WTC11 (cell line): Measurements from ENCODE around the gene GABBR1. TPM values are rescaled to one million over a fixed set of nuclear protein-coding genes. Genes with fewer than 3 reads are reported as not detected.

Experiments used
- ATAC-seq: fragments of 200-7000 bp; cut with Tn5 transposase; 2 replicates; pipeline ENCODE4 v1.10.0; 2021; ENCODE audit warnings: mild to moderate bottlenecking, moderate library complexity
- CTCF ChIA-PET: fragments of 300-600 bp; sonication (Branson Sonifier 250); formaldehyde crosslinking; loops from one replicate; lab custom pipeline; 2021; ENCODE audit warnings: antibody characterized with exemption; lab: Charles Lee
- POLR2A ChIA-PET: fragments of 350-600 bp; sonication (Branson Sonifier 250); formaldehyde crosslinking; loops from one replicate; lab custom pipeline; 2021; ENCODE audit warnings: antibody characterized with exemption; lab: Charles Lee
- DNase-seq: peaks from one replicate; pipeline ENCODE4 v3.0.0; 2021; ENCODE audit warnings: low spot score
- H3K27ac Mint-ChIP-seq: 2 replicates; pipeline ENCODE4 v1.8.0; 2021; ENCODE audit warnings: mixed read lengths
- H3K27me3 Mint-ChIP-seq: 2 replicates; pipeline ENCODE4 v1.8.0; 2021; ENCODE audit warnings: low read depth, mild to moderate bottlenecking, moderate library complexity, mixed read lengths
- H3K36me3 Mint-ChIP-seq: 2 replicates; pipeline ENCODE4 v1.8.0; 2021; ENCODE audit warnings: mixed read lengths
- H3K4me1 Mint-ChIP-seq: 2 replicates; pipeline ENCODE4 v1.8.0; 2022; ENCODE audit warnings: mixed read lengths
- H3K4me3 Mint-ChIP-seq: 2 replicates; pipeline ENCODE4 v1.8.0; 2021; ENCODE audit warnings: mild to moderate bottlenecking, moderate library complexity, mixed read lengths
- H3K9me3 Mint-ChIP-seq: 2 replicates; pipeline ENCODE4 v1.8.0; 2021; ENCODE audit warnings: mixed read lengths
- AFF4 ChIP-seq: sonication (generic); formaldehyde crosslinking; IDR thresholded peaks from 2 replicates; pipeline ENCODE4 v1.8.1; 2023; ENCODE audit warnings: mild to moderate bottlenecking, missing genetic modification reagents, borderline replicate concordance
- ATF6 ChIP-seq: sonication (generic); formaldehyde crosslinking; IDR thresholded peaks from 2 replicates; pipeline ENCODE4 v1.8.1; 2023; ENCODE audit warnings: mild to moderate bottlenecking, missing genetic modification reagents
- CDX4 ChIP-seq: fragments of 250-450 bp; sonication (Bioruptor Pico); IDR thresholded peaks from 2 replicates; pipeline ENCODE4 v1.9.0; 2021; ENCODE audit warnings: moderate library complexity, mild to moderate bottlenecking, inconsistent platforms, borderline replicate concordance
- CREB1 ChIP-seq: sonication (generic); formaldehyde crosslinking; IDR thresholded peaks from 2 replicates; pipeline ENCODE4 v1.8.0; 2023; ENCODE audit warnings: mild to moderate bottlenecking, missing genetic modification reagents
- E2F5 ChIP-seq: sonication (generic); formaldehyde crosslinking; IDR thresholded peaks from 2 replicates; pipeline ENCODE4 v1.8.1; 2022; ENCODE audit warnings: mild to moderate bottlenecking, moderate library complexity, missing genetic modification reagents
- EMX1 ChIP-seq: fragments of 250-450 bp; sonication (Bioruptor Pico); IDR thresholded peaks from 2 replicates; pipeline ENCODE4 v1.8.0; 2021; ENCODE audit warnings: mild to moderate bottlenecking
- FOXJ3 ChIP-seq: sonication (generic); formaldehyde crosslinking; IDR thresholded peaks from 2 replicates; pipeline ENCODE4 v1.9.0; 2021; ENCODE audit warnings: missing genetic modification reagents, mild to moderate bottlenecking, borderline replicate concordance
- KAT7 ChIP-seq: sonication (generic); formaldehyde crosslinking; IDR thresholded peaks from 2 replicates; pipeline ENCODE4 v1.8.1; 2023; ENCODE audit warnings: missing genetic modification reagents, mild to moderate bottlenecking, borderline replicate concordance
- MYBL2 ChIP-seq: sonication (generic); formaldehyde crosslinking; IDR thresholded peaks from 2 replicates; pipeline ENCODE4 v1.8.1; 2023; ENCODE audit warnings: mild to moderate bottlenecking, moderate library complexity, missing genetic modification reagents
- NFATC4 ChIP-seq: fragments of 250-450 bp; sonication (Bioruptor Pico); IDR thresholded peaks from 2 replicates; pipeline ENCODE4 v1.9.0; 2021; ENCODE audit warnings: mild to moderate bottlenecking
- NR2C2 ChIP-seq: sonication (generic); formaldehyde crosslinking; IDR thresholded peaks from 2 replicates; pipeline ENCODE4 v1.8.0; 2022; ENCODE audit warnings: mild to moderate bottlenecking, missing genetic modification reagents
- SMAD4 ChIP-seq: sonication (generic); formaldehyde crosslinking; IDR thresholded peaks from 2 replicates; pipeline ENCODE4 v1.8.0; 2022; ENCODE audit warnings: mild to moderate bottlenecking, missing genetic modification reagents
- SOX15 ChIP-seq: fragments of 250-450 bp; sonication (Bioruptor Pico); IDR thresholded peaks from 2 replicates; pipeline ENCODE4 v1.9.0; 2021; ENCODE audit warnings: mild to moderate bottlenecking
- ZNF138 ChIP-seq: sonication (generic); formaldehyde crosslinking; conservative IDR thresholded peaks from 2 replicates; pipeline ENCODE4 v1.8.1; 2022; ENCODE audit warnings: mild to moderate bottlenecking, moderate library complexity, missing genetic modification reagents
- total RNA-seq: library from RNA; stranded (reverse); gene quantifications from 3 replicates; pipeline ENCODE4 v1.2.3, GENCODE V29; 2021
- TF ChIP-seq, protein P1 (sequence below): fragments of 200-600 bp; IDR thresholded peaks from 2 replicates; pipeline ENCODE4 v1.8.0; 2022; ENCODE audit warnings: antibody characterized with exemption
- TF ChIP-seq, protein P2 (sequence below): sonication (generic); formaldehyde crosslinking; IDR thresholded peaks from 2 replicates; pipeline ENCODE4 v1.8.0; 2022; ENCODE audit warnings: missing genetic modification reagents

Gene GABBR1
- total RNA-seq, 1 experiment from 2014 or later: 107 TPM

GRCh38 chr6:29519291-29520010, 113.5 kb downstream of the GABBR1 start (continued):
- TF ChIP-seq, protein P1, sequence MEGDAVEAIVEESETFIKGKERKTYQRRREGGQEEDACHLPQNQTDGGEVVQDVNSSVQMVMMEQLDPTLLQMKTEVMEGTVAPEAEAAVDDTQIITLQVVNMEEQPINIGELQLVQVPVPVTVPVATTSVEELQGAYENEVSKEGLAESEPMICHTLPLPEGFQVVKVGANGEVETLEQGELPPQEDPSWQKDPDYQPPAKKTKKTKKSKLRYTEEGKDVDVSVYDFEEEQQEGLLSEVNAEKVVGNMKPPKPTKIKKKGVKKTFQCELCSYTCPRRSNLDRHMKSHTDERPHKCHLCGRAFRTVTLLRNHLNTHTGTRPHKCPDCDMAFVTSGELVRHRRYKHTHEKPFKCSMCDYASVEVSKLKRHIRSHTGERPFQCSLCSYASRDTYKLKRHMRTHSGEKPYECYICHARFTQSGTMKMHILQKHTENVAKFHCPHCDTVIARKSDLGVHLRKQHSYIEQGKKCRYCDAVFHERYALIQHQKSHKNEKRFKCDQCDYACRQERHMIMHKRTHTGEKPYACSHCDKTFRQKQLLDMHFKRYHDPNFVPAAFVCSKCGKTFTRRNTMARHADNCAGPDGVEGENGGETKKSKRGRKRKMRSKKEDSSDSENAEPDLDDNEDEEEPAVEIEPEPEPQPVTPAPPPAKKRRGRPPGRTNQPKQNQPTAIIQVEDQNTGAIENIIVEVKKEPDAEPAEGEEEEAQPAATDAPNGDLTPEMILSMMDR: no peak
- TF ChIP-seq KAT7 (CRISPR knock-in tag): no peak
- no peak for TF ChIP-seq ATF6 (CRISPR knock-in tag)

GRCh38 chr6:29517728-29518440, 115.1 kb downstream of the GABBR1 start:
- ChIA-PET POLR2A (no interaction called here), CTCF (interaction anchor here (1.0 kb wide), 1 partner anchor 70 kb away, joined by 3 read pairs; no protein-coding TSS in a partner anchor)
- Mint-ChIP-seq H3K9me3 (peaks cover 42% of the 10 kb centered on the region), H3K36me3 (peaks cover 9% of the 10 kb centered on the region), H3K4me3 (no peak overlapping the region), H3K4me1 (no peaks in the 10 kb centered on the region), H3K27ac (no peak overlapping the region), H3K27me3 (no peaks in the 10 kb centered on the region; the same call in 1 of the 2 replicates)
- no peak for DNase-seq
- ATAC-seq: no peak
- TF ChIP-seq NFATC4 (CRISPR knock-in tag): no peak
- TF ChIP-seq, protein P2, sequence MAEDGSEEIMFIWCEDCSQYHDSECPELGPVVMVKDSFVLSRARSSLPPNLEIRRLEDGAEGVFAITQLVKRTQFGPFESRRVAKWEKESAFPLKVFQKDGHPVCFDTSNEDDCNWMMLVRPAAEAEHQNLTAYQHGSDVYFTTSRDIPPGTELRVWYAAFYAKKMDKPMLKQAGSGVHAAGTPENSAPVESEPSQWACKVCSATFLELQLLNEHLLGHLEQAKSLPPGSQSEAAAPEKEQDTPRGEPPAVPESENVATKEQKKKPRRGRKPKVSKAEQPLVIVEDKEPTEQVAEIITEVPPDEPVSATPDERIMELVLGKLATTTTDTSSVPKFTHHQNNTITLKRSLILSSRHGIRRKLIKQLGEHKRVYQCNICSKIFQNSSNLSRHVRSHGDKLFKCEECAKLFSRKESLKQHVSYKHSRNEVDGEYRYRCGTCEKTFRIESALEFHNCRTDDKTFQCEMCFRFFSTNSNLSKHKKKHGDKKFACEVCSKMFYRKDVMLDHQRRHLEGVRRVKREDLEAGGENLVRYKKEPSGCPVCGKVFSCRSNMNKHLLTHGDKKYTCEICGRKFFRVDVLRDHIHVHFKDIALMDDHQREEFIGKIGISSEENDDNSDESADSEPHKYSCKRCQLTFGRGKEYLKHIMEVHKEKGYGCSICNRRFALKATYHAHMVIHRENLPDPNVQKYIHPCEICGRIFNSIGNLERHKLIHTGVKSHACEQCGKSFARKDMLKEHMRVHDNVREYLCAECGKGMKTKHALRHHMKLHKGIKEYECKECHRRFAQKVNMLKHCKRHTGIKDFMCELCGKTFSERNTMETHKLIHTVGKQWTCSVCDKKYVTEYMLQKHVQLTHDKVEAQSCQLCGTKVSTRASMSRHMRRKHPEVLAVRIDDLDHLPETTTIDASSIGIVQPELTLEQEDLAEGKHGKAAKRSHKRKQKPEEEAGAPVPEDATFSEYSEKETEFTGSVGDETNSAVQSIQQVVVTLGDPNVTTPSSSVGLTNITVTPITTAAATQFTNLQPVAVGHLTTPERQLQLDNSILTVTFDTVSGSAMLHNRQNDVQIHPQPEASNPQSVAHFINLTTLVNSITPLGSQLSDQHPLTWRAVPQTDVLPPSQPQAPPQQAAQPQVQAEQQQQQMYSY (CRISPR knock-in tag): no peak
- TF ChIP-seq CREB1 (CRISPR knock-in tag): no peak
- no peak for TF ChIP-seq NR2C2 (CRISPR knock-in tag)
- TF ChIP-seq MYBL2: no peak
- no peak for TF ChIP-seq FOXJ3
- no peak for TF ChIP-seq AFF4 (CRISPR knock-in tag)
- TF ChIP-seq CDX4 (CRISPR knock-in tag): no peak
- TF ChIP-seq ZNF138: no peak
- TF ChIP-seq E2F5: no peak
- TF ChIP-seq EMX1 (CRISPR knock-in tag): no peak
- no peak for TF ChIP-seq SOX15
- TF ChIP-seq SMAD4 (CRISPR knock-in tag): no peak
